Lung (tissue), 12 donors: Measurements from ENCODE around the gene ZNF618. TPM values are rescaled to one million over a fixed set of nuclear protein-coding genes. Genes with fewer than 3 reads are reported as not detected.

Experiments used
- ATAC-seq: fragments of 200-7000 bp; cut with Tn5 transposase; one replicate; pipeline ENCODE4 v1.9.1; 2020; ENCODE audit warnings: moderate number of reproducible peaks; ENCODE audit not compliant: insufficient read depth, low FRiP score
- DNase-seq, 3 donors: peaks; one replicate each; pipeline ENCODE4 v3.0.0-alpha.2; 2013 to 2017
- H3K27ac ChIP-seq, 2 donors: one replicate each; pipeline ENCODE4 v1.5.1; 2013; ENCODE audit warnings: mild to moderate bottlenecking in 2 of 2, moderate library complexity in 2 of 2, control low read depth in 1 of 2, inconsistent platforms in 1 of 2, low read depth in 1 of 2, low read length in 1 of 2
- H3K27me3 ChIP-seq, 3 donors: one replicate each; pipeline ENCODE4 v1.5.1; 2013; ENCODE audit warnings: low read length in 2 of 3; ENCODE audit not compliant: control insufficient read depth in 3 of 3, insufficient read depth in 3 of 3
- H3K36me3 ChIP-seq, 4 donors: one replicate each; pipeline ENCODE4 v1.5.1; 2013; ENCODE audit warnings: low read length in 4 of 4, mild to moderate bottlenecking in 1 of 4, moderate library complexity in 1 of 4; ENCODE audit not compliant: control insufficient read depth in 4 of 4, insufficient read depth in 4 of 4
- H3K4me1 ChIP-seq, 5 donors: one replicate each; pipeline ENCODE4 v1.5.1; 2013; ENCODE audit warnings: low read length in 5 of 5, mild to moderate bottlenecking in 2 of 5, moderate library complexity in 1 of 5; ENCODE audit not compliant: control insufficient read depth in 5 of 5, insufficient read depth in 5 of 5
- H3K4me3 ChIP-seq: one replicate; pipeline ENCODE4 v1.5.1; 2013; ENCODE audit warnings: mild to moderate bottlenecking, control low read depth, moderate library complexity
- H3K9ac ChIP-seq, 2 donors: one replicate each; pipeline ENCODE4 v1.5.1; 2013; ENCODE audit warnings: low read length in 2 of 2, control low read depth in 1 of 2; ENCODE audit not compliant: insufficient read depth in 1 of 2
- H3K9me3 ChIP-seq, 4 donors: one replicate each; pipeline ENCODE4 v1.5.1; 2013; ENCODE audit warnings: low read length in 3 of 4, mild to moderate bottlenecking in 1 of 4, moderate library complexity in 1 of 4; ENCODE audit not compliant: control insufficient read depth in 4 of 4, insufficient read depth in 3 of 4
- WGBS, 2 donors: extraction: QIAGEN DNeasy Blood & Tissue Kit; methylation state at CpG; one replicate each; pipeline ENCODE4 v1.1.7; 2013; 5-methylcytosine and 5-hydroxymethylcytosine counted together
- polyA plus RNA-seq, 2 donors: library from polyadenylated mRNA; stranded (reverse); fragments of 200-250 nt; gene quantifications; one replicate each; pipeline ENCODE4 v1.2.1, GENCODE V29; 2013
- total RNA-seq, 2 donors: library from RNA; depleted of rRNA in 1 of 2; stranded (reverse); fragments of >200 nt in 1 of 2; gene quantifications; one replicate each; pipeline ENCODE4 v1.2.1, GENCODE V29; 2014 to 2021
- TF ChIP-seq, protein P1 (sequence below): IDR thresholded peaks from 2 replicates; pipeline ENCODE4 v1.5.1; 2012; ENCODE audit warnings: mild to moderate bottlenecking; ENCODE audit errors: control extremely low read depth, extremely low read depth
- donor health status: control.
- donor health status: control.
- donor health status: Bipolar disorder and iron deficiency.
- donor health status: healthy.
- donor health status: DM: yes; HTN: yes; CAD: no.

Gene ZNF618
- total and polyA plus RNA-seq, 4 donors: 1.6 to 16.3 (median 6.0) TPM

GRCh38 chr9:114054191-114054690 lies 178.1 kb downstream of the ZNF618 start:
- no peak for ATAC-seq
- 84 to 91% methylated on average over 10 of the region's 10 CpGs for WGBS, 2 donors
- peaks cover 0 to 2% (median 0%) of the 10 kb centered on the region in 4 donors for H3K9me3 ChIP-seq
- DNase-seq: no peak
- H3K4me1 ChIP-seq: no peaks in the 10 kb centered on the region
- TF ChIP-seq, protein P1, sequence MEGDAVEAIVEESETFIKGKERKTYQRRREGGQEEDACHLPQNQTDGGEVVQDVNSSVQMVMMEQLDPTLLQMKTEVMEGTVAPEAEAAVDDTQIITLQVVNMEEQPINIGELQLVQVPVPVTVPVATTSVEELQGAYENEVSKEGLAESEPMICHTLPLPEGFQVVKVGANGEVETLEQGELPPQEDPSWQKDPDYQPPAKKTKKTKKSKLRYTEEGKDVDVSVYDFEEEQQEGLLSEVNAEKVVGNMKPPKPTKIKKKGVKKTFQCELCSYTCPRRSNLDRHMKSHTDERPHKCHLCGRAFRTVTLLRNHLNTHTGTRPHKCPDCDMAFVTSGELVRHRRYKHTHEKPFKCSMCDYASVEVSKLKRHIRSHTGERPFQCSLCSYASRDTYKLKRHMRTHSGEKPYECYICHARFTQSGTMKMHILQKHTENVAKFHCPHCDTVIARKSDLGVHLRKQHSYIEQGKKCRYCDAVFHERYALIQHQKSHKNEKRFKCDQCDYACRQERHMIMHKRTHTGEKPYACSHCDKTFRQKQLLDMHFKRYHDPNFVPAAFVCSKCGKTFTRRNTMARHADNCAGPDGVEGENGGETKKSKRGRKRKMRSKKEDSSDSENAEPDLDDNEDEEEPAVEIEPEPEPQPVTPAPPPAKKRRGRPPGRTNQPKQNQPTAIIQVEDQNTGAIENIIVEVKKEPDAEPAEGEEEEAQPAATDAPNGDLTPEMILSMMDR: no peak
- peaks cover 0 to 34% (median 25%) of the 10 kb centered on the region in 4 donors for H3K36me3 ChIP-seq
- H3K4me3 ChIP-seq: no peak overlapping the region
- H3K9ac ChIP-seq: no peak overlapping the region
- H3K27ac ChIP-seq: no peak overlapping the region
- H3K27me3 ChIP-seq: no peaks in the 10 kb centered on the region

DNA sequence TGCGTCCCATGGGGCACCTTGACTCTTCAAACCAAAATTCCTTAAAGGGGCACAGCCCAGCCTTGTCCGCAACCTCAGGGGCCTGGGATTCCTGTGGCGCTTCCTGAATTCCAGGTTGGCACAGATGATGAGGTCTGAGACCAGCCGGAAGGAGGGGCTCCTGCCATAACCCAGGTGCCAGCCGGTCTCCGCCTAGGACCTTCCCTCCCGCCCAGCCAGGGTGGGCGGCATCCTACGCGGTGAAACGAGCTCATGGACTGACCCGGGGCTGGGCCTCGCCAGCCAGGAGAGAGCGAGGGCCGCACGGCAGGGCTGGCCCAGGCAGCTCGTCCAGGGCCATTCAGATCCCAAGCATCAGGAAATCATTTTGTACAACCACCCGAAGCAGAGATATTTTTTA lies 179.0 kb downstream of the ZNF618 start:
- 93 to 95% methylated on average over 18 of the region's 18 CpGs for WGBS, 2 donors
- H3K4me3 ChIP-seq: no peak overlapping the region
- no peak overlapping the region for H3K9ac ChIP-seq
- peaks cover 0 to 2% (median 0%) of the 10 kb centered on the region in 4 donors for H3K9me3 ChIP-seq
- DNase-seq (no peak), ATAC-seq (no peak)
- TF ChIP-seq, protein P1: no peak
- H3K27me3 ChIP-seq: no peaks in the 10 kb centered on the region
- peaks cover 0 to 26% (median 20%) of the 10 kb centered on the region in 4 donors for H3K36me3 ChIP-seq
- no peak overlapping the region for H3K27ac ChIP-seq
- H3K4me1 ChIP-seq: no peaks in the 10 kb centered on the region

DNA sequence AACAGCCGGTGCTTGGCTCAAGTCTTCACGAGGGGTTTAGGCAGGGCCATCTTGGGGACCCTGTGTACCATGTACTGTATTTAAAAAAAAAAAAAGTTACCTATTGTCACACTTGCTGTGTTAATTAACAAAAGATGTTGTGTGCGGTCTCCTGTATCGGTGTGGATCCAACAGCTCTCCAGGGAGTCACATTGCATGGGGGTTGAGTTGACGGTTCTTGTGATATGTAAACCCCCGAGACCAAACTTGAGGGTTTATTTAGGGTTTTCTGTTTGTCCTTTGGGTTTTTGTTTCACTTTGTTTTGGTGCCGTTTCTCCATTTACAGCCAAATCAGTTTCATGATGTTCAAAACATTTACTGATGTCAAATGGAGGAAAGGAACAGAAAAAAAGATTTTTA lies 179.8 kb downstream of the ZNF618 start:
- Histone ChIP-seq H3K4me1 (no peaks in the 10 kb centered on the region), H3K27me3 (no peaks in the 10 kb centered on the region), H3K9ac (no peak overlapping the region), H3K27ac (no peak overlapping the region), H3K36me3 (peaks cover 0 to 20% (median 14%) of the 10 kb centered on the region in 4 donors), H3K9me3 (peaks cover 0 to 2% (median 0%) of the 10 kb centered on the region in 4 donors), H3K4me3 (no peak overlapping the region)
- 89 to 91% methylated on average over 7 of the region's 7 CpGs for whole genome bisulfite sequencing, 2 donors
- no peak for ATAC-seq
- no peak for DNase-seq
- TF ChIP-seq, protein P1: no peak

- ATAC-seq (no peak), DNase-seq (no peak)
- WGBS, 2 donors: 93 to 96% methylated on average over 5 of the region's 5 CpGs
- TF ChIP-seq, protein P1: no peak
- peaks cover 0 to 14% (median 11%) of the 10 kb centered on the region in 4 donors for H3K36me3 ChIP-seq
- no peak overlapping the region for H3K27ac ChIP-seq
- no peak overlapping the region for H3K4me3 ChIP-seq
- no peaks in the 10 kb centered on the region for H3K27me3 ChIP-seq
- peaks cover 0 to 2% (median 0%) of the 10 kb centered on the region in 4 donors for H3K9me3 ChIP-seq
- no peak overlapping the region for H3K9ac ChIP-seq
- no peaks in the 10 kb centered on the region for H3K4me1 ChIP-seq
Measured at GRCh38 chr9:114056527-114056926, 180.4 kb downstream of the ZNF618 start.
